ENCODE data around the gene ST6GAL1. TPM values are rescaled to one million over a fixed set of nuclear protein-coding genes. Genes with fewer than 3 reads are reported as not detected.

ST6GAL1 gene
- total and polyA plus RNA-seq, 10 of the 15 experiments (the other 5 are each of a cell fraction or from before 2014, with no cell fraction given) = 74.2 to 248 (median 149) TPM

DNA sequence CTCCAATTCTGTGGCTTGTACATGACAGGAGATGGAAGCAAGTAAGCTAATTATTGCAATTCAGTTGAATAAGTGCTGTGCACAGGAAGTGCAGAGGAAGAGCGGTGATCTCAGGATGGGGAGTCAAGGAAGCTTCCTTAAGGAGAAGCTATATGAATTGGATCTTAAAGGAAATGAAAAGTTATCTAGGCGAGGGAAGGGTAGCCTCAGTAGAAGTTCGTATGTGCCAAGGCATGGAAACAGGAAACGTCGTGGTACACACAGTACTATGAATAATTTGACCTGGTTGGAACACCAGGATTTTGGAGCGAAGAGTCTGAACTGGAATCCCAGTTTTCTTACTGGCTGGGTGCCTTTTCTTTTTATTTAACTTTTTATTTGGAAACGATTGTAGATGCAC, 39.3 kb downstream of the ST6GAL1 start:
- intact Hi-C loops (cut with micrococcal nuclease; ENCODE audit: unreplicated experiment) = no loop called here
- SMC1A ChIA-PET (ENCODE audit: uncharacterized antibody, unreplicated experiment) = interaction anchor here (1.0 to 1.6 kb wide), 4 partner anchors 11 to 104 kb away, joined by 3 to 5 read pairs (median 4); no protein-coding TSS in a partner anchor
- Histone ChIP-seq H3K27ac (ENCODE audit: control insufficient read depth, insufficient read depth) (no peak overlapping the region), H2AFZ (ENCODE audit: control insufficient read depth, low read depth, low read length) (no peak overlapping the region), H3K79me2 (ENCODE audit: control insufficient read depth, insufficient read depth, low read length) (no peaks in the 10 kb centered on the region), H3K36me3 (ENCODE audit: control insufficient read depth in 2 of 2, insufficient read depth in 2 of 2, low read length in 1 of 2) (peaks cover 7 to 30% of the 10 kb centered on the region in 2 experiments), H3K27me3 (replicated peaks in 1 of 2; ENCODE audit: control insufficient read depth in 2 of 2, insufficient read depth in 2 of 2, low read length in 1 of 2) (no peaks in the 10 kb centered on the region), H3K4me1 (ENCODE audit: control insufficient read depth, insufficient read depth, low read length) (peaks cover 20% of the 10 kb centered on the region), H3K9ac (ENCODE audit: control insufficient read depth, insufficient read depth, low read length) (no peak overlapping the region), H3K4me2 (ENCODE audit: control insufficient read depth, insufficient read depth) (no peak overlapping the region), H3K4me3 (no peak overlapping the region), H4K20me1 (ENCODE audit: control insufficient read depth, insufficient read depth) (no peaks in the 10 kb centered on the region), H3K9me3 (replicated peaks; ENCODE audit: control insufficient read depth, insufficient read depth, low read length) (no peaks in the 10 kb centered on the region)
- CTCF ChIA-PET = no interaction called here
- RAD21 ChIA-PET (ENCODE audit: unreplicated experiment) = interaction anchor here (1.1 kb wide), 1 partner anchor 120 kb away, joined by 3 read pairs; no protein-coding TSS in a partner anchor
- DNase-seq (ENCODE audit: low read depth, low spot score) (no peak), FAIRE-seq (no peak), ATAC-seq (no peak)
- TF ChIP-seq SIN3A (IDR thresholded peaks at IDR 0.05; ENCODE audit: low read depth, low read length) (no peak), TCF3 (IDR thresholded peaks at IDR 0.05; ENCODE audit: borderline replicate concordance, insufficient read depth, low read depth, low read length) (no peak), CHD1 (IDR thresholded peaks at IDR 0.05; ENCODE audit: low read depth, low read length) (no peak), ZNF384 (IDR thresholded peaks at IDR 0.05; ENCODE audit: borderline replicate concordance, low read depth, low read length) (no peak), KDM1A (IDR thresholded peaks at IDR 0.05; ENCODE audit: borderline replicate concordance) (no peak), ZBED1 (IDR thresholded peaks at IDR 0.05; ENCODE audit: borderline replicate concordance) (no peak), NRF1 (conservative IDR thresholded peaks at IDR 0.05; ENCODE audit: low read depth, low read length) (no peak), SPI1 (IDR thresholded peaks at IDR 0.05; ENCODE audit: borderline replicate concordance, insufficient read depth, low read depth, low read length) (no peak), MTA3 (IDR thresholded peaks at IDR 0.05; ENCODE audit: borderline replicate concordance, low read length) (no peak), TAF1 (IDR thresholded peaks at IDR 0.05; ENCODE audit: borderline replicate concordance, low read depth, low read length) (no peak), WRNIP1 (IDR thresholded peaks at IDR 0.05; ENCODE audit: borderline replicate concordance, low read depth, low read length) (no peak), ZNF207 (IDR thresholded peaks at IDR 0.05; ENCODE audit: borderline replicate concordance) (no peak), ATF7 (IDR thresholded peaks at IDR 0.05; ENCODE audit: low read depth) (no peak), NR2C2 (IDR thresholded peaks at IDR 0.05; ENCODE audit: borderline replicate concordance, control insufficient read depth, insufficient read length, low read depth) (no peak)
- TF ChIP-seq, protein P1, sequence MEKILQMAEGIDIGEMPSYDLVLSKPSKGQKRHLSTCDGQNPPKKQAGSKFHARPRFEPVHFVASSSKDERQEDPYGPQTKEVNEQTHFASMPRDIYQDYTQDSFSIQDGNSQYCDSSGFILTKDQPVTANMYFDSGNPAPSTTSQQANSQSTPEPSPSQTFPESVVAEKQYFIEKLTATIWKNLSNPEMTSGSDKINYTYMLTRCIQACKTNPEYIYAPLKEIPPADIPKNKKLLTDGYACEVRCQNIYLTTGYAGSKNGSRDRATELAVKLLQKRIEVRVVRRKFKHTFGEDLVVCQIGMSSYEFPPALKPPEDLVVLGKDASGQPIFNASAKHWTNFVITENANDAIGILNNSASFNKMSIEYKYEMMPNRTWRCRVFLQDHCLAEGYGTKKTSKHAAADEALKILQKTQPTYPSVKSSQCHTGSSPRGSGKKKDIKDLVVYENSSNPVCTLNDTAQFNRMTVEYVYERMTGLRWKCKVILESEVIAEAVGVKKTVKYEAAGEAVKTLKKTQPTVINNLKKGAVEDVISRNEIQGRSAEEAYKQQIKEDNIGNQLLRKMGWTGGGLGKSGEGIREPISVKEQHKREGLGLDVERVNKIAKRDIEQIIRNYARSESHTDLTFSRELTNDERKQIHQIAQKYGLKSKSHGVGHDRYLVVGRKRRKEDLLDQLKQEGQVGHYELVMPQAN (conservative IDR thresholded peaks at IDR 0.05) = no peak
- TF ChIP-seq, protein P2, sequence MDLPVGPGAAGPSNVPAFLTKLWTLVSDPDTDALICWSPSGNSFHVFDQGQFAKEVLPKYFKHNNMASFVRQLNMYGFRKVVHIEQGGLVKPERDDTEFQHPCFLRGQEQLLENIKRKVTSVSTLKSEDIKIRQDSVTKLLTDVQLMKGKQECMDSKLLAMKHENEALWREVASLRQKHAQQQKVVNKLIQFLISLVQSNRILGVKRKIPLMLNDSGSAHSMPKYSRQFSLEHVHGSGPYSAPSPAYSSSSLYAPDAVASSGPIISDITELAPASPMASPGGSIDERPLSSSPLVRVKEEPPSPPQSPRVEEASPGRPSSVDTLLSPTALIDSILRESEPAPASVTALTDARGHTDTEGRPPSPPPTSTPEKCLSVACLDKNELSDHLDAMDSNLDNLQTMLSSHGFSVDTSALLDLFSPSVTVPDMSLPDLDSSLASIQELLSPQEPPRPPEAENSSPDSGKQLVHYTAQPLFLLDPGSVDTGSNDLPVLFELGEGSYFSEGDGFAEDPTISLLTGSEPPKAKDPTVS (IDR thresholded peaks at IDR 0.05; ENCODE audit: low read depth, low read length) = no peak
- TF ChIP-seq, protein P3, sequence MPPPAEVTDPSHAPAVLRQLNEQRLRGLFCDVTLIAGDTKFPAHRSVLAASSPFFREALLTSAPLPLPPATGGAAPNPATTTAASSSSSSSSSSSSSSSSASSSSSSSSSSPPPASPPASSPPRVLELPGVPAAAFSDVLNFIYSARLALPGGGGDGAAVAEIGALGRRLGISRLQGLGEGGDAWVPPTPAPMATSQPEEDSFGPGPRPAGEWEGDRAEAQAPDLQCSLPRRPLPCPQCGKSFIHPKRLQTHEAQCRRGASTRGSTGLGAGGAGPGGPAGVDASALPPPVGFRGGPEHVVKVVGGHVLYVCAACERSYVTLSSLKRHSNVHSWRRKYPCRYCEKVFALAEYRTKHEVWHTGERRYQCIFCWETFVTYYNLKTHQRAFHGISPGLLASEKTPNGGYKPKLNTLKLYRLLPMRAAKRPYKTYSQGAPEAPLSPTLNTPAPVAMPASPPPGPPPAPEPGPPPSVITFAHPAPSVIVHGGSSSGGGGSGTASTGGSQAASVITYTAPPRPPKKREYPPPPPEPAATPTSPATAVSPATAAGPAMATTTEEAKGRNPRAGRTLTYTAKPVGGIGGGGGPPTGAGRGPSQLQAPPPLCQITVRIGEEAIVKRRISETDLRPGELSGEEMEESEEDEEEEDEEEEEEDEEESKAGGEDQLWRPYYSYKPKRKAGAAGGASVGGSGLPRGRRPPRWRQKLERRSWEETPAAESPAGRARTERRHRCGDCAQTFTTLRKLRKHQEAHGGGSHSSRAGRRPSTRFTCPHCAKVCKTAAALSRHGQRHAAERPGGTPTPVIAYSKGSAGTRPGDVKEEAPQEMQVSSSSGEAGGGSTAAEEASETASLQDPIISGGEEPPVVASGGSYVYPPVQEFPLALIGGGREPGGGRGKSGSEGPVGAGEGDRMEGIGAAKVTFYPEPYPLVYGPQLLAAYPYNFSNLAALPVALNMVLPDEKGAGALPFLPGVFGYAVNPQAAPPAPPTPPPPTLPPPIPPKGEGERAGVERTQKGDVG (CRISPR knock-in tag; IDR thresholded peaks at IDR 0.05) = no peak
- POLR2A ChIA-PET = interaction anchor here (0.6 to 0.7 kb wide), 2 partner anchors 402 to 1646 kb away, joined by 4 to 5 read pairs; no protein-coding TSS in a partner anchor
- BruUV-seq (replicated peaks) = no TSS peak
- WGBS (ENCODE audit: insufficient coverage, insufficient replicate concordance, low lambda C conversion rate, missing lambda C conversion rate) = 88% methylated on average over 7 of the region's 7 CpGs
- in situ Hi-C loops (cut with MboI) = no loop called here

All from GM12878 (cell line).